ENCODE results near the gene PTPRM.
"Not testable (repeated sequence)": the region's sequence is repeated elsewhere in the genome, so short reads cannot be mapped to it uniquely, and the experiment has no call there.

Gene PTPRM

GRCh38 chr18:7946734-7947377 lies 379.7 kb downstream of the PTPRM start:
- no peak for DNase-seq (ENCODE audit: low spot score)

DNA sequence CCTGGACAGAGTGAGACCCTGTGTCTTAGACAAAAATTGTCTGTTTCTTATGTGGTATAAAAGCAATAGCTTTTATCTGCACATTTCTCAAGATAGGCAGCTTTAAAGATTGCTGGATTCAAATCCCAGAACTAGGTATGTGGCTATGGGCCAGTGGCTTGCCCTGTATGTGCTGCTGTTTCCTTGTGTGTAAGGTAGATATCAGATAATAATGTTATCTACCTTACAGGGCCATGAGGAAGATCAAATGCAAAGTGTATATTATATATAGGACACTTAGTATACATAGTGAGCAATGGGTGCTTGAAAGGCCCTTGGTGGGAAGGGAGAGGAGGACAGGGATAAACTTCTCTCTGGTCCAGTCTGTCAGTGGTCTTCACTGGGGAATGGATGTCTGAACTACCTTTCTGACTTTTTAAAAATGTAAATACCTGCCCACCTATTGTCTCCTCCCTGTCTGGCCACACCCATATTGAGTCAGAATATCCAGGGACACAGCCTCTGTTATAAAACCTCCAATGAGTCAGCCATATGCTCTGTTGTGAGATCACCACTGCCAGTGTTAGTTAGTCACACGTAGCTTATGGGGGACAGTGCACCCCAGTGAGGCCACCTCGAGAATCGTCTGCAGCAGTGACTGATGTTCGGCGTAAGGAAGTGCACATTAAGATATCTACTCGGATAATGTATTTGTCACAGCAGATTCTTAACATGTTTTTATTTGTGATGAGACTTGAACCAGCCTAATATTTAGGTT lies 383.4 kb downstream of the PTPRM start:
- no peak for DNase-seq (ENCODE audit: low spot score)

- no peak for DNase-seq (ENCODE audit: low spot score)
These were observed 386.2 kb downstream of the PTPRM start for GRCh38 chr18:7953095-7953958.

GRCh38 chr18:7954238-7954637 lies 387.1 kb downstream of the PTPRM start:
- DNase-seq (ENCODE audit: low spot score) = no peak

GRCh38 chr18:7955175-7955574 lies 388.1 kb downstream of the PTPRM start:
- no peak for DNase-seq (ENCODE audit: low spot score)

DNA sequence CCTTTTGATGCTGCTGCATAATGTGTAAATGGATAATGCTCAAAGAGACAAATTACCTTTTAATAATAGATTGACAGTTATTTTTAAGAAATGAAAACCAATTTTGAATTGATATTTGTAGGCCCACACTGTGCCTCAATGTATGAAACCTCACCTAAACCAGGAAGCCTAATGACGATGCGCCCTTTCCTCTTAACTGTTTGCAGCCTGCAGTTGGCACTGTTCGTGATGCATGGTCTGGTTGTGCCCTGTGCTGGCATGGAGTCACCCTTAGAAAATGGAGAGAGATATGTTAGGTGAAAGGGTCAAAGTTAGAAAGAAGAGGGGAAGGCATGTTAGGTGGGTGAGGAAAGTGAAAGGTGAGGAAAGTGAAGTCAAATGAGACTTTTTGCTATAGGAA lies 390.2 kb downstream of the PTPRM start:
- DNase-seq (ENCODE audit: low spot score) = no peak

DNA sequence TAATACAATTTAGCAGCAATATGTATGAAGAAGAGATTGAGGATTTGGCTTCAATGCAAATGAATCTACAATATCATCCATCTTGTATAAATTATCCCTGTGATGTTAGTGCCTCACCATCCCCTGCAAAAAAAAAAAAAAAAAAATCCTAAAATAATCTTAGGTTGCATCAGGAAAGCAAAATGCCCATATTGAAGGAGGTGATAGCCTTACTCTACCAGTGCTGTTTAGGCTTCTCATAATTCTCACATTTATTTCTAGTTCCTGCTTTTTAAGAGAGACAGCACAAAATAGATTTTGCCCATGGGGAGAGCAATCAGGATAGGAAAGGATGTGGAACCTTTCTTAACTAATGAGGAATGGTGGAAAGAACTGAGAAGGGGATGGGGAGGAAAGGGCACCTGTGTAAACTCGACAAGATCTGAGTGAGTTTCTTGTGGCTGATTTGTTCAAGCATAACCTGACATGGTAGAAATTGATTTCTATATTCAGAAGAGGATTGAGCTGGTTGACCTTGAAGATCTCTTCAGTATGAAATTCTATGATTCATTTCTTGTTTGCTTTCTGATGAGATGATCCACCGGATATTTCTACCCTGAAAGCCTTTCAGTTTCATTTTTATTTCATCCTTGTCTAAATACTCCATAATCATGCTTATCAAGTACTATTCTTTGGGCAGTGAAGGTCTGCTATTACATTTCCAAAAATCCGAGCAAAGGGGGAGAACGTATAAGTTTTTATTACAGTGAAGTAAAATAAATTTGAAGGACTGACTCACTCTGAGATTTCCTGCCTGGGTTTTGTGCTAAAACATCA lies 391.2 kb downstream of the PTPRM start:
- DNase-seq (ENCODE audit: low spot score) = no peak

- no peak for DNase-seq (ENCODE audit: low spot score)
These were observed 391.7 kb downstream of the PTPRM start for GRCh38 chr18:7958897-7959146.

GRCh38 chr18:7966682-7967081 lies 399.6 kb downstream of the PTPRM start:
- DNase-seq (ENCODE audit: low spot score) = not testable (repeated sequence)

GRCh38 chr18:7974200-7974874 lies 407.2 kb downstream of the PTPRM start:
- no peak for DNase-seq (ENCODE audit: low spot score)

- DNase-seq (ENCODE audit: low spot score) = no peak
These were observed 410.8 kb downstream of the PTPRM start for GRCh38 chr18:7977897-7978296.

GRCh38 chr18:7978834-7979233 lies 411.7 kb downstream of the PTPRM start:
- no peak for DNase-seq (ENCODE audit: low spot score)

DNA sequence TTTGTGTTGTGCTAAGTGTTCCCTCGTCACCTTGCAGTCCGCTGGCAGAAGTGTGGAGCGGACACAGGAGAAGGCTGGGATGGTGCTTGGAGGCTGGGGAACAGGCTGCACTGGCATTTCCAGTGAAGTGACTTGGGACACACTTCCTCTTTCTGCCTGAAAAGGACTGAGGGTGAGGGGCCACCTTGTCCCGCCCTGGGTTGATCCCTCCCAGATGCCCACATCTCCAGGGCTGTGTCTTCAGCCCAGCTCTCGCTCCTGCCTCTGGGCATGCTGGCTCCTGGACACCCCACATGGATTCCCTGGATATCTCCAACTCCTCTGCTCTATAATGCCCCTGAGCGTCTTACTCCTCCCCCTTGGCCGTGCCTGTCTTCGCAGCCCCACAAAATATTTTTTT lies 412.6 kb downstream of the PTPRM start:
- DNase-seq (ENCODE audit: low spot score) = no peak

DNA sequence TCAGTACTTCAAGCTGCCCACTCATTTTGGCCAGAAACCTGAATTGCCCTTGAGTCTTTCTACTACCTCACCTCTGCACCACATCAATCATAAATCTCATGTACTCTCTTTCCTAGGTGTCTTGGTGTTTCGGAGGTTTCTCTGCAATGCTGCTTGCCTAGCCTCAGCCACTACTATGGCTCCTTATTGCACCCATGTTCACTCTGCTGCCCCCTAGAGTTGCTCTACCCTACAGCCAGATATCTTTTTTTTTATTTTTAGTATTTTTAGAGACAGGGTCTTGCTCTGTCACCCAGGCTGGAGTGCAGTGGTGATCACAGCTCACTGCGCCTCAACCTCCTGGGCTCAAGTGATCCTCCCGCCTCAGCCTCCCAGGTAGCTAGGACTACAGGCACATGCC lies 413.0 kb downstream of the PTPRM start:
- DNase-seq (ENCODE audit: low spot score) = no peak

DNA sequence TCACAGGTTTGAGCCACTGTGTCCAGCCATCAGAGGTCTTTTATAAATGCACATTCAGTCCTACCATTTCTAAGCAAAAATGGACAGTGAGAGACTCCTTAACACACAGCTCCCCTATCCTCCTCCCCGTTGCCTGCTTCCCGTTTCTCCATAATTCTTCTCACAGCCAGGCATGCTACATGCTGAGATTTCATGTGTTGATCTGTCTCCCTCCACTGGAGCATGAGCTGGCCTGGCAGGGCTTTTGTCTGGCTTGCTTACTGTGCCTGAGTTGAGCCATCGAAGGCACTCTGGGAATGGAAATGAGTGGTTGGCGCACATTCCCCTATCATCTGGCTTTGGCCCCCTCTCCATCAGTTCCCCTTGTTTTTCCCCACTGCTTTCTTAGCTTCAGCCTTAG lies 413.5 kb downstream of the PTPRM start:
- DNase-seq (ENCODE audit: low spot score) = no peak

DNA sequence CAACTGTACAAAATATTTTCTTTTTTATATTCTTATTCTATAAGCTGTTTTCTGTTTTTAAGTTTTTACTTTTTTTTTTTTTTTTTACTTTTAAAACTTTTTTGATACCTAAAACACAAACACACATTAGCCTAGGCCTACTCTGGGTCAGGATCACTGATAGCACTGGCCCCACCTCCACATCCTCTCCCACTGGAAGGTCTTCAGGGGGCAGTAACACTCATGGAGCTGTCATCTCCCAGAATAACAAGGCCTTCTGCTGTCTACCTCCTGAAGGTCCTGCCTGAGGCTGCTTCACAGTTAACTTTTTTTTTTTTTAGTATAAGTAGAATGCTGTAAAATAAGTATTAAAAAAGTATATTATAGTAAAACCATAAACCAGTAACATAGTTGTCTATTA lies 415.1 kb downstream of the PTPRM start:
- DNase-seq (ENCODE audit: low spot score) = no peak

DNA sequence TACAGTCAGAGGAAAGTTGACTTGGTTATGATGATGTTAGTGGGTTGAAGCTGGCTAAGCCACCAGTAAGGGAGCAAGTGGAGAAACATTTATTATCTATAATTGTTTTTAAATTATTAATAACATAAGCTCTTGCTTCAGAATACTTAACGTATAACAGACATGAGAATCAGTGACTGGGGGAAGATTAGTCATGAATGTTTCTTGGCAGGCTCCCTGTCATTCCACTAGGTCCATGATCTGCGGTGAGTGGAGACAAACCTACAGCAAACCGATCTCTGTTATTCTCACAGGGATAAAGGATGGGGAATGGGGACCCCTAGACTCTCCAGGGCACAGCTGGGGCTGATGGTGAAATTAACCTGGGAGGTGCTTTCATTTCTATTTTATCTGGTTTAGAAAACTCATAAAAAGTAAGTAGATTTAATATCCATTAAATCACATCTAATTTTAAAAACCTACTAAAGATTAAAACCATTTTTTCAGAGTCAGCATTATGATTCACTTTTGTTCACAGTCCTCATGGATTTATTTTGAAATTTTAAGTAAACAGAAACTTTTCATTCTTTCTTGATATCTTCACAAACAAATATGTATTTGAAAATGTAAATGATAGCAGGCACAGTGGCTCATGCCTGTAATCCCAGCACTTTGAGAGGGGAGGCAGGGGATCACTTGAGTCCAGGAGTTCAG lies 420.3 kb downstream of the PTPRM start:
- DNase-seq (ENCODE audit: low spot score) = no peak

DNA sequence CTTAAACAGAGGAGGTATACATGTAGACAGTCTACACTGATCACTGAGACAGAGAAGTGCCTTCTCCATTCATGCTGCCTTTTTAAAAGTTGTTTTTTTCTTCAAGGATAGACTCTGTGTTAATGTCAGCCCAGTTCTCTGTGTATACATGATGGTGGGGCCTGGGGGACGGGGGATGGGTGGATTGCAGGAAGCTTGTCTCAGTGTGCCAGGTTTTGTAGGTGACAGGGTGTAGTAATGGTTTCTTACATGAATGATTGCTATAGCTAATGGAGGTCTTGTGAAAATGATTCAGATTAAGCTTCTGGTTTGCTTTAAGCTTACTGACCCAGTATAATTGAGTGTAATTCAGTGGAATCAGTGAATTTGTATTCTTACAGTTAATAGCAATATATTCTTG lies 423.6 kb downstream of the PTPRM start:
- DNase-seq (ENCODE audit: low spot score) = no peak

GRCh38 chr18:8001711-8002301 lies 434.7 kb downstream of the PTPRM start:
- DNase-seq (ENCODE audit: low spot score) = no peak

GRCh38 chr18:8003878-8004675 lies 437.0 kb downstream of the PTPRM start:
- no peak for DNase-seq (ENCODE audit: low spot score)
